Endothelial cell of umbilical vein (primary cell): ENCODE measurements around the gene CR2. TPM values are rescaled to one million over a fixed set of nuclear protein-coding genes. Genes with fewer than 3 reads are reported as not detected.

Source experiments
- BruUV-seq: library from RNA; stranded (reverse); fragments of 400-500 nt; replicated peaks from 2 replicates; lab custom pipeline; 2021; lab: Mats Ljungman, UMichigan
- CTCF ChIA-PET: fragments of 300-600, 350-600 bp; sonication (Branson Sonifier 250); formaldehyde crosslinking; loops from one replicate; lab custom pipeline; 2021; ENCODE audit warnings: antibody characterized with exemption, inconsistent platforms; lab: Charles Lee
- POLR2A ChIA-PET: fragments of 300-600, 350-600 bp; sonication (Branson Sonifier 250); formaldehyde crosslinking; loops from one replicate; lab custom pipeline; 2021; ENCODE audit warnings: antibody characterized with exemption, inconsistent platforms; lab: Charles Lee
- DNase-seq: peaks from one replicate; pipeline ENCODE4 v3.0.0-alpha.2; 2011; ENCODE audit warnings: low read depth, low spot score
- FAIRE-seq: peaks from 2 replicates; lab custom pipeline; 2011; peaks lifted over from hg19 to GRCh38; lab: Jason Lieb, UNC
- H2AFZ ChIP-seq: 2 replicates; pipeline ENCODE4 v1.6.0; 2012; ENCODE audit warnings: low read depth, low read length, control low read depth, inconsistent platforms
- H3K27ac ChIP-seq: 2 replicates; pipeline ENCODE4 v1.5.1; 2011; ENCODE audit warnings: low read depth, mild to moderate bottlenecking, control low read depth, low read length, moderate library complexity; ENCODE audit not compliant: insufficient read depth
- H3K27me3 ChIP-seq, 2 experiments: 2 replicates each; pipeline versions ENCODE4 v1.6.0 to v1.6.1; 2011; ENCODE audit warnings: low read length in 2 of 2, mixed read lengths in 1 of 2; ENCODE audit not compliant: control insufficient read depth in 2 of 2, insufficient read depth in 2 of 2
- H3K36me3 ChIP-seq, 2 experiments: 2 replicates in 1 of 2; 3 replicates in 1 of 2; pipeline ENCODE4 v1.5.1; 2011; ENCODE audit warnings: low read length in 2 of 2, mild to moderate bottlenecking in 1 of 2, moderate library complexity in 1 of 2; ENCODE audit not compliant: control insufficient read depth in 2 of 2, insufficient read depth in 2 of 2; ENCODE audit errors: extremely low read depth in 1 of 2
- H3K4me1 ChIP-seq: 3 replicates; pipeline ENCODE4 v1.5.1; 2011; ENCODE audit warnings: mild to moderate bottlenecking, low read length; ENCODE audit not compliant: control insufficient read depth, insufficient read depth; ENCODE audit errors: extremely low read depth
- H3K4me2 ChIP-seq: 2 replicates; pipeline ENCODE4 v1.6.1; 2011; ENCODE audit warnings: low read length, control low read depth, mixed read lengths; ENCODE audit not compliant: insufficient read depth
- H3K4me3 ChIP-seq, 3 experiments: fragments of 200-600 bp in 1 of 3; sonication (generic), shearing (Covaris generic) in 1 of 3; replicated peaks in 1 of 3; 2 replicates each; pipeline ENCODE4 v1.5.1; 2011 to 2016; ENCODE audit warnings: control low read depth in 3 of 3, low read length in 3 of 3, mild to moderate bottlenecking in 2 of 3, inconsistent platforms in 1 of 3, low read depth in 1 of 3, moderate library complexity in 1 of 3; ENCODE audit not compliant: insufficient read depth in 1 of 3
- H3K79me2 ChIP-seq: 2 replicates; pipeline ENCODE4 v1.6.0; 2012; ENCODE audit warnings: low read length, inconsistent platforms; ENCODE audit not compliant: control insufficient read depth, insufficient read depth
- H3K9ac ChIP-seq: replicated peaks from 2 replicates; pipeline ENCODE3; 2011; ENCODE audit warnings: low read length, control low read depth; ENCODE audit not compliant: insufficient read depth; ENCODE audit errors: extremely low read depth
- H3K9me1 ChIP-seq: replicated peaks from 3 replicates; pipeline ENCODE4 v1.6.0; 2011; ENCODE audit warnings: mild to moderate bottlenecking, low read length; ENCODE audit not compliant: control insufficient read depth, insufficient read depth; ENCODE audit errors: extremely low read depth
- H3K9me3 ChIP-seq: replicated peaks from 2 replicates; pipeline ENCODE4 v1.5.1; 2012; ENCODE audit warnings: low read length, inconsistent platforms; ENCODE audit not compliant: control insufficient read depth, insufficient read depth
- H4K20me1 ChIP-seq: replicated peaks from 2 replicates; pipeline ENCODE3; 2011; ENCODE audit warnings: mild to moderate bottlenecking, low read length; ENCODE audit not compliant: control insufficient read depth, insufficient read depth; ENCODE audit errors: extremely low read depth
- EZH2 ChIP-seq: IDR thresholded peaks from 2 replicates; pipeline ENCODE4 v1.6.1; 2012; ENCODE audit warnings: borderline replicate concordance, low read depth, mild to moderate bottlenecking, moderate library complexity, low read length, inconsistent platforms; ENCODE audit not compliant: severe bottlenecking
- FOS ChIP-seq: IDR thresholded peaks from 2 replicates; pipeline ENCODE4 v1.6.1; 2011; ENCODE audit warnings: mild to moderate bottlenecking, low read length, moderate library complexity, borderline replicate concordance; ENCODE audit not compliant: insufficient read depth
- GATA2 ChIP-seq: IDR thresholded peaks from 2 replicates; pipeline ENCODE4 v1.7.0; 2011; ENCODE audit warnings: low read depth, mild to moderate bottlenecking, moderate library complexity, mixed read lengths, low read length; ENCODE audit not compliant: insufficient read length, insufficient read depth
- JUN ChIP-seq: IDR thresholded peaks from 2 replicates; pipeline ENCODE4 v1.6.1; 2011; ENCODE audit warnings: borderline replicate concordance, low read depth; ENCODE audit not compliant: insufficient read length, insufficient read depth
- MYC ChIP-seq: IDR thresholded peaks from one replicate; pipeline ENCODE4 v1.6.1; 2011; ENCODE audit warnings: mild to moderate bottlenecking, low read depth, low read length
- POLR2AphosphoS5 ChIP-seq: IDR thresholded peaks from 2 replicates; pipeline ENCODE4 v1.6.1; 2012; ENCODE audit warnings: low read depth, mild to moderate bottlenecking, control low read depth, low read length, moderate library complexity; ENCODE audit not compliant: insufficient read depth
- dilution Hi-C: fragments of 300-500 bp; cut with MboI; formaldehyde crosslinking; loops from one replicate; pipeline ENCODE4 v1.15.0; 2019; ENCODE audit warnings: low sequenced_read_pairs; ENCODE audit not compliant: extremely low pct_ligation_motif_present
- intact Hi-C: fragments of 100-400 bp; cut with micrococcal nuclease; formaldehyde crosslinking; loops from one replicate; pipeline ENCODE4 v1.10.0; 2022
- polyA plus RNA-seq, 4 experiments: library from polyadenylated mRNA; depleted of rRNA in 3 of 4; stranded (reverse) in 3 of 4; unstranded in 1 of 4; fragments of >200 nt; gene quantifications; 2 replicates each; pipeline versions ENCODE4 v1.2.1 to v1.2.3, GENCODE V29; 2011 to 2012; ENCODE audit warnings: missing spikeins in 1 of 4
- total RNA-seq: library from RNA; stranded (reverse); gene quantifications from 2 replicates; pipeline ENCODE4 v1.2.3, GENCODE V29; 2021

The CR2 gene
- total and polyA plus RNA-seq, 2 donors (not counting 3 experiments of a cell fraction or from before 2014, with no cell fraction given), result not detected

DNA sequence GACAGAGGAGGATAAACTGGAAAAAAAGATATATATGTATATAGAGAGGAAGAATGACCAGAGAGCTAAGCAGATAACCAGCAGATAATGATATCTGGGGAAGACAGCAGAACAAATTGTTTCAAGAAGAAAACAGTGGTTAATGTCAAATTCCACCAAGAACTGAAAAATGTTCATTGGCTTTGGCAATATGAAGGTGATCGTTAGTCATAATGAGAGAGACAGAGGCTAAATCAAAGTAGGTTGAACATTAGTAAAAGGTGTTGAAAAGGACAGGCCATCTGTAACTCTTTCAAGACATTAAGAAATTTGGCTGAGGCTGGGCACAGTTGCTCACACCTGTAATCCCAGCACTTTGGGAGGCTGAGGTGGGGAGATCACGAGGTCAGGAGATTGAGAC is 25.3 kb upstream of the CR2 start:
- TF ChIP-seq POLR2AphosphoS5 (no peak), JUN (no peak), GATA2 (no peak)
- Histone ChIP-seq H3K27me3 (peaks cover 2 to 3% of the 10 kb centered on the region in 2 experiments), H3K9ac (no peak overlapping the region), H2AFZ (no peak overlapping the region), H4K20me1 (no peaks in the 10 kb centered on the region), H3K4me1 (no peaks in the 10 kb centered on the region), H3K27ac (no peak overlapping the region), H3K79me2 (no peaks in the 10 kb centered on the region), H3K9me1 (no peaks in the 10 kb centered on the region), H3K4me3 (no peak overlapping the region), H3K9me3 (no peaks in the 10 kb centered on the region), H3K4me2 (no peak overlapping the region), H3K36me3 (no peaks in the 10 kb centered on the region)
- DNase-seq, result no peak
- no peak for FAIRE-seq
- ChIA-PET POLR2A (no interaction called here), CTCF (no interaction called here)
- BruUV-seq, result no TSS peak
- intact Hi-C loops (no loop called here), dilution Hi-C loops (no loop called here)

- dilution Hi-C loops (no loop called here), intact Hi-C loops (no loop called here)
- FAIRE-seq, result no peak
- peaks cover 2 to 3% of the 10 kb centered on the region in 2 experiments for H3K27me3 ChIP-seq
- CTCF ChIA-PET, result no interaction called here
- no peaks in the 10 kb centered on the region for H4K20me1 ChIP-seq
- H3K27ac ChIP-seq, result no peak overlapping the region
- DNase-seq, result no peak
- H2AFZ ChIP-seq, result no peak overlapping the region
- no peaks in the 10 kb centered on the region for H3K36me3 ChIP-seq
- H3K79me2 ChIP-seq, result no peaks in the 10 kb centered on the region
- H3K4me3 ChIP-seq, result no peak overlapping the region
- H3K9me3 ChIP-seq, result no peaks in the 10 kb centered on the region
- POLR2A ChIA-PET, result no interaction called here
- TF ChIP-seq EZH2, result no peak
- no peak for TF ChIP-seq FOS
- no peak for TF ChIP-seq JUN
- no peak for TF ChIP-seq GATA2
- no peak for TF ChIP-seq MYC
- no TSS peak for BruUV-seq
- no peak overlapping the region for H3K9ac ChIP-seq
- H3K4me1 ChIP-seq, result no peaks in the 10 kb centered on the region
- no peak overlapping the region for H3K4me2 ChIP-seq
- H3K9me1 ChIP-seq, result no peaks in the 10 kb centered on the region
These were observed 24.2 kb upstream of the CR2 start for GRCh38 chr1:207429963-207430362.
